NCI-H345 treated with DMSO at 0.1 percent for 48 hours (cell line): Measurements from ENCODE around the gene NUP160.

ENCODE experiments used
- DNase-seq: peaks from one replicate; lab custom pipeline; 2025; ENCODE audit not compliant: unreplicated experiment; lab: John Stamatoyannopoulos, UW

The NUP160 gene

GRCh38 chr11:47731475-47731874, 116.7 kb downstream of the NUP160 start:
- no peak for DNase-seq
